ENCODE measurements around the gene DUS2.
"Not testable (repeated sequence)": the region's sequence is repeated elsewhere in the genome, so short reads cannot be mapped to it uniquely, and the experiment has no call there.

DUS2 gene

GRCh38 chr16:68093816-68094613 is 70.9 kb downstream of the DUS2 start:
- no peak for DNase-seq

GRCh38 chr16:68094614-68094934 is 71.5 kb downstream of the DUS2 start:
- DNase-seq: no peak

GRCh38 chr16:68096491-68096890 is 73.4 kb downstream of the DUS2 start:
- no peak for DNase-seq

DNA sequence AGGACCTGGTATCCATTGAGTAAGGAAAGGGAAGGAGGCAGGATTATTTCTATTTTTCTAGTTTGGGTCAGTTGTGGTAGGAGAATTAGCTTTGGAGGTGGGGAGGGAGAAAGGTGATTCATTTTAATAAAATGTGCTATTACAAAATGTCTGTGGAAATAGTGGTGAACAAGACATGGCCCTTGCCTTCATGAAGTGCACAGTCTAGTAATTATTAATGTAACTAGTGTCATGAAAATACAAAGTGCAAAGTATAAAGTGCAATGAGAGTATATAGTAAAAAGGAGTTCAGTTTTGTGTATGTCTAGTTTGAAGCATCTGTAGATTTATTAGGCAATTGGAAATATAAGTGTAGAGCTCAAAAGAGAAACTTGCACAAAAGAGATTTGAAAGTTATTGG is 74.0 kb downstream of the DUS2 start:
- no peak for DNase-seq

- no peak for DNase-seq
Measured at GRCh38 chr16:68097895-68098294, 74.8 kb downstream of the DUS2 start.

DNA sequence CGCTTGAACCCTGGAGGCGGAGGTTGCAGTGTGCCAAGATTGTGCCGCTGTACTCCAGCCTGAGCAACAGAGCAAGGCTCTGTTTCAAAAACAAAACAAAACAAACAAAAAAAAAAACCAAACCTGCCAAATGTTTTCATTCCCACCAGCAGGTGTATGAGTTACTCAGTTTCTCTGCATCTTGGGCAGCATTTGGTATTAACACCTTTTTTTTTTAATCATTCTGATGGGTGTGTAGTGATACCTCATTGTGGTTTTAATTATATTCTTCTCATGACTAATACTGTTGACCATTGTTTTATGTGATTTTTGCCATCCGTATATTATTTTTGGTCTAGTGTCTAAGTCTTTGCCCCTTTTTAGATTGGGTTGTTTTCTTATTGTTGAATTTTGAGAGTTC is 77.4 kb downstream of the DUS2 start:
- no peak for DNase-seq

- DNase-seq: no peak
Measured at GRCh38 chr16:68105611-68106010, 82.5 kb downstream of the DUS2 start.

DNA sequence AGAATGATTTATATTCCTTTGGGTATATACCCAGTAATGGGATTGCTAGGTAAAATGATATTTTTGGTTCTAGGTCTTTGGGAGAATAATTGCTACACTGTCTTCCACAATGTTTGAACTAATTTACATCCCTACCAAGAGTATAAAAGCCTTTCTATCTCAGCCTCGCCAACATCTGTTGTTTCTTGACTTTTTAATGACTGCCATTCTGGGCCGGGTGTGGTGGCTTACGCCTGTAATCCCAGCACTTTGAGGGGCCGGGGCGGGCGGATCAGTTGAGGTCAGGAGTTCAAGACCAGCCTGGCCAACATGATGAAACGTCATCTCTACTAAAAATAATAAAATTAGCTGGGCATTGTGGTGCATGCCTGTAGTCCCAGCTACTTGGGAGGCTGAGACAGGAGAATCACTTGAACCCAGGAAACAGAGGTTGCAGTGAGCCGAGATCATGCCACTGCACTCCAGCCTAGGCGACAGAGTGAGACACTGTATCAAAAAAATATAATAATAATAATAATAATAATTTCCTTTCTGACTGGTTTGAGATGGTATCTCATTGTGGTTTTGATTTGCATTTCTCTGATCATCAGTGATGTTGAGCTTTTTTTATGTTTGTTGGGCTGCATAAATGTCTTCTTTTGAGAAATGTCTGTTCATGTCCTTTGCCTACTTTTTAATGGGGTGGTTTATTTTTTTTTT is 84.3 kb downstream of the DUS2 start:
- DNase-seq: not testable (repeated sequence)

DNA sequence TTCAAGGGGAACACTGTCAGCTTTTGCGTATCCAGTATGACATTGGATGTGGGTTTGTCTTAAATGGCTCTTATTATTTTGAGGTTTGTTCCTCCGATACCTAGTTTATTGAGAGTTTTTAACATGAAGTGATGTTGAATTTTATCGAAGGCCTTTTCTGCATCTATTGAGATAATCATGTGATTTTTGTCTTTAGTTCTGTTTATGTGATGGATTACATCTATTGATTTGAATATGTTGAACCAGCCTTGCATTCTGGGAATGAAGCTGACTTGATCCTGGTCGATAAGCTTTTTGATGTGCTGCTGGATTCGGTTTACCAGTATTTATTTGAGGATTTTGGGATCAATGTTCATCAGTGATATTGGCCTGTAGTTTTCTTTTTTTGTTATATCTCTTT is 86.1 kb downstream of the DUS2 start:
- DNase-seq: not testable (repeated sequence)

- not testable (repeated sequence) for DNase-seq
Measured at GRCh38 chr16:68110611-68111010, 87.5 kb downstream of the DUS2 start.

DNA sequence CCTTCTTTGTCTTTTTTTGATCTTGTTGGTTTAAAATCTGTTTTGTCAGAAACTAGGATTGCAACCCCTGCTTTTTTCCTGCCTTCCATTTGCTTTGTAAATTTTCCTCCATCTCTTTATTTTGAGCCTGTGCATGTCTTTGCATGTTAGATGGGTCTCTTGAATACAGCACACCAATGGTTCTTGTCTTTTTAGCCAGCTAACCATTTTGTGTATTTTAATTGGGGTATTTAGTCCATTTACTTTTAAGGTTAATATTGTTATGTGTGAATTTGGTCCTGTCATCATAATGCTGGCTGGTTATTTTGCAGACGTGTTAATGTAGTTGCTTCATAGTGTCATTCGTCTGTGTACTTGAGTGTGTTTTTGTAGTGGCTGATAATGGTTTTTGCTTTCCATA is 88.3 kb downstream of the DUS2 start:
- no peak for DNase-seq

DNA sequence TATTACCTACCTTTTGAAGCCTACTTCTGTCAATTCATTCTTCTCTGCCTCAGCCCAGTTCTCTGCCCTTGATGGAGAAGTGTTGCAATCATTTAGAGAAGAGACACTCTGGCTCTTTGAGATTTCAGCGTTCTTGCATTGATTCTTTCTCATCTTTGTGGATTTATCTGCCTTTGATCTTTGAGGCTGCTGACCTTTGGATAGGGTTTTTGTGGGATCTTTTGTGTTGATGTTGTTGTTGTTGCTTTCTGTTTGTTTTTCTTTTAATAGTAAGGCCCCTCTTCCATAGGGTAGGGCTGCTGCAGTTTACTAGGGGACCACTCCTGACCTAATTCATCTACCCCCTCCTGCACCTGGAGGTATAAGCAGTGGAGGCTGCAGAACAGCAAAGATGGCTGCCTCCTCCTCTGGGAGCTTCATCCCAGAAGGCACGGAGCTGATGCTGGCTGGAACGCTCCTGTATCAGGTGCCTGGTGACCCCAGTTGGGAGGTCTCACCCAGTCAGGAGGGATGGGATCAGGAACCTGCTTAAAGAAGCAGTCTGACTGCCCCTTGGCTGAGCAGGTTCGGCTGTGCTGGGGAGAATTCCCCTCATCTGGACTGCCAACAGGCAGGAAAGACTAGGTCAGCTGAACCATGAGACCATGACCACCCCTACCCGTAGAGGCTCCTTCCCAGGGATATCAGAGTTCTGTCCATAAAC is 90.1 kb downstream of the DUS2 start:
- DNase-seq: no peak

- no peak for DNase-seq
Measured at GRCh38 chr16:68113765-68114240, 90.7 kb downstream of the DUS2 start.

GRCh38 chr16:68114939-68115338 is 91.9 kb downstream of the DUS2 start:
- DNase-seq: not testable (repeated sequence)

DNA sequence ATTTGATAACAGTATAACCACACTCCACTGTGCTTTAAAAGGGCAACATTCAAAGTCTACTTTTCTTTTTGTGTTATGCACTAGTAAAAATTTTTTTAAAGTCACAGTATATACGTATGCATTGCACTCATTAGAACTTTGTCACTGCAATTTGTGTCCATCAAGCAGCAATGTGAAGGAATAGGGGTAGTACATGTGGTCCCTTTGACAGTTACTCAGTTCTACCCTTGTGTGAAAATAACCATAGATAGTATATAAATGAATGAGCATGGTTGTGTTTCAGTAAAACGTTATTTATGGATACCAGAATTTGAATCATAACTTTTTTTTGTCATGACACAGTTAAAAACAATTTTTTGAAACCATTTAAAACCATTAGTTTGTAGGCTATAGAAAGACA is 92.8 kb downstream of the DUS2 start:
- no peak for DNase-seq

DNA sequence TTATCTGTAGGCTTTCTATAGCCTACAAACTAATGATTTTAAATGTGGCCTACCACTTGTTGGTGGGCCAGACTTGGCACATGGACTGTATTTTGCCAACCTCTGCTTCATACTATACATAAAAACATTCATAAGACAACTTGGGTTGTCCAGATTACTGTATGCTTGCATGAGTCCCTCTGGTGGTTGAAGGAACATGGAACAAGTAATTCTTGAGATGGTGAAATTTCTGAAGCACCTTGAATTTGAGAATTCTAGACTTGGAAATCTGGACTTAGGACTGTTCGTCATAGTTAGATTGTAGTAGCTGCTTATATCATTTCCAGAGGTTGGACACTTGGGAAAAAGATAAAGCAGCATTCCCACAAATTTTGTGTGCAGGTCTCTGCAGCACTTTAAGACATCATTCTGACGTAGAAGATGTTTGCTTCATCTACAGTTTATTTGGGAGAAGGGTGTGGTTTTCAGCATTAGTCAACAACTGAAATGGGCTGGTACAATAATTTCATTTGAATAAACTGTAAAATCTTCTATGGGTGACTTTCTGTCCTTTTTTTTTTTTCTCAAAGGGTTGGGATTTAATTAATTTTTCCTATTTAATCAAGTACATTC is 93.3 kb downstream of the DUS2 start:
- DNase-seq: no peak

DNA sequence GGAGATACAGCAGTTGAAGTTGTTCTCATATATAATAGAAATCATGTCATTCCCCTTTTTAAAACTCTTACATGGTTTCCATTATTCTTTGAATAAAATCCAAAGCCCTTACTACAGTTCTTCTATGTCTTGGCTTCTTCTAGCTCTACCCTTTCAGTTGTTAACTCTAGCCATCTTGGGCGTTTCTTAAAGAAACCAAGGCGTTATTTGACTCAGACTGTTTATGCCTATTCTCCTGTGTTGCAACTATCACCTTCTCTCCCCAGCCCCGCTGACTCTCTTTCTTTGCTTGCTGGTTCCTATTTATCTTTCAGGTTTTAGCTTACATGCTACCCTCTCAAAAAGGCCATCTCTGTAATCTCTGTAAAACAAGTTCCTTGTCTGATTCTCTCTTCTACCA is 94.8 kb downstream of the DUS2 start:
- DNase-seq: no peak

- DNase-seq: not testable (repeated sequence)
Measured at GRCh38 chr16:68118954-68119353, 95.9 kb downstream of the DUS2 start.

GRCh38 chr16:68120496-68120895 is 97.4 kb downstream of the DUS2 start:
- DNase-seq: not testable (repeated sequence)

DNA sequence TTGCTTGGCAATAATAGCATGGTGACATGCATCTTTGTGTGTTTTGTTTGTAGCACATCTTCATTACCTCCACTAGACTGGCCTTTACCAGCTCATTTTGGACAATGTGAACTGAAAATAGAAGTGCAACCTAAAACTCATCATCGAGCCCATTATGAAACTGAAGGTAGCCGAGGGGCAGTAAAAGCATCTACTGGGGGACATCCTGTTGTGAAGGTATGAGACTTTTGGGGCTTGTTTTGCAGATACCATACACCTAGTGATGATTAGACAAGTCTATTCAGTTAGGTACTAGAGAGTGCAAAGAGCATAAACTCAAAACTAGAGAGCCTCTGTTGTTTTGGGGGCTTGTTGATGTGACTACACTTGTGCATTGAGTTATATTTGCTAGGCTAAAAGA is 103.3 kb downstream of the DUS2 start:
- DNase-seq: no peak

DNA sequence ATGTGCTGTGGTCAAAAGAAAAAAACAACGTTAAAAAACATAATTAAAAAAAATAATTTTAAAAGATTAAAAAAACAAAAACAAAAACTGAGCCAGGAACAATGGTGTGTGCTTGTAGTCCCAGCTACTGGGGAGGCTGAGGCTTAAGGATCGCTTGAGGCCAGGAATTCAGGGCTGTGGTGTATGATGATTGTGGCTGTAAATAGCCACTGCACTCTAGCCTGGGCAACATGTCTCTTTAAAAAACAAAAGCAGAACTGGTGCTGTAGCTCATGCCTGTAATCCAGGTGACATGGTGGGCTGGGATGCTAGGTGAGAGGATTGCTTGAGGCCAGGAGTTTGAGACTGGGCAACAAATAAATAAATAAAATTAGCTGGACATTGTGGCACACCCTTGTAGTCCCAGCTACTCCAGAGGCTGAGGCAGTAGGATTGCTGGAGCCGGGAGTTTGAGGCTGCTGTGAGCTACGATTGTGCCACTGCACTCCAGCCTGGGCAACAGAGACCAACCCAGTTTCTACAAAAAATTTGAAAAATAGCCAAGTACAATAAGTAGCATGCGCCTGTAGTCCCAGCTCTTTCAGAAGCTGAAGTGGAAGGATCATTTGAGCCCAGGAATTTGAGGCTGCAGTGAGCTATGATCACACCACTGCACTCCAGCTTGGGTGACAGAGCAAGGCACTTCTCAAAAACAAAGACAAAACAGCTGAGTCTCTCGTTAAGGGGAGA is 105.7 kb downstream of the DUS2 start:
- no peak for DNase-seq

Data from activated effector memory CD4-positive, alpha-beta T cell treated with Interleukin-2 at 50 U/mL for 16 hours (primary cell).